GM18499 (cell line): ENCODE measurements around the gene MAFF.
"Not testable (repeated sequence)": the region's sequence is repeated elsewhere in the genome, so short reads cannot be mapped to it uniquely, and the experiment has no call there.

Experiments used
- ATAC-seq: cut with Tn5 transposase; IDR thresholded peaks from one replicate; pipeline ENCODE4 v1.9.1; 2021; ENCODE audit warnings: moderate number of reproducible peaks; ENCODE audit not compliant: insufficient read depth, unreplicated experiment

Gene MAFF

DNA sequence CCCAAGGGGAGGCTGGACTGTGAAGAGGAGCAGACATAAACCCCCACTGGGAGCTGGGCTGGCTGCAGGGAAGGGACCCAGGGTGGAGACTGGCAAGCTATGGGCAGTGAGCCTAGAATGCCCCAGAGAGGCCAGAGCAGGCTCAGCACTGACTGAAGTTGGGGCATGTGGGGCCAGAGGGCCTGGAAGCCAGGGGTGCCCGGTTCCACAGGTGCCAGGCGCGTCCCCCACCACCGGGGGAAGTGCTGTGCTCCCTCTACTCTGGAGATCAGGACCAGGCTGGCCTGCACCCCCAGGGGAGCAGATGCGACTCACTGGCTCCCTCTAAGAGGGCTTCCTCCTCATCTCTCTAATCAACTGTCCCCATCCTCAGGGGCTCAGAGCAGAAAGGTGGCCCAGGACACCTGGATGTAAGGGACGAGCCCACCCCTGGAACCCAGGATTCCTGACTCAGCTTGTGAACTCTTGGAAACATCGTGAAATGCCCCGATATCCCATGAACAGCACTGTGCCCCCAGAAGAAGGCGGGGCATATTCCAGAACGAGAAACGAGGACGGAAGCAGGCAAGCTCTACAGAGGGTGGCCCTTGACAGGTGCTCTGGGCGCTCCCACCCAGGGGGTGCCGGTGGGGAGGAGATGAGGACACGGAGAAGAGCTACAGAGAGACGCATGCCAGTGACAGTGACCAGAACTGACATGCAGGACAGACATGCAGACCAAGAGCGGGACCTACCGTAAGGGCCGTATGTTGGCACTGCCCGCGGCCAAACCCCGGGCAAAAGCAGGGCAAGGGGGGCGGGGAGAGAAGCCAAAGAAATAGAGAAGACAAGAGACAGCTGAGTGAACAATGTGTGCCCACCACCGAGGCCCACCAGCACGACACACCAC is 20.4 kb downstream of the MAFF start:
- ATAC-seq: no peak

DNA sequence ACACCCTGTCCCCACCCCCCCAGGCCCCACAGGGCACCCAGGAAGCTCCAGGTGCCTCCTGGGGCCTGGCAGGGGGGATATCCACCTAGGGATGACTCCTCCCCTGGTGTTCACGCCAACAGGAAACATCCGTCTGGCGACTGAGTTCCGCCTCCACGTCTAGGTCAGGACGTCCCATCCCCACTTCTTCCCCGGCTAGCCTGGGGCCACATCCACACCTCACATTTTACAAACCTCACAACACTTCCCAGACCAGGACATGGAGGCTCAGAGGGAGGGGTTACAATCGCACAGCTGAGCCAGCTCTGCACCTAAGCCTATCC is 21.0 kb downstream of the MAFF start:
- no peak for ATAC-seq

DNA sequence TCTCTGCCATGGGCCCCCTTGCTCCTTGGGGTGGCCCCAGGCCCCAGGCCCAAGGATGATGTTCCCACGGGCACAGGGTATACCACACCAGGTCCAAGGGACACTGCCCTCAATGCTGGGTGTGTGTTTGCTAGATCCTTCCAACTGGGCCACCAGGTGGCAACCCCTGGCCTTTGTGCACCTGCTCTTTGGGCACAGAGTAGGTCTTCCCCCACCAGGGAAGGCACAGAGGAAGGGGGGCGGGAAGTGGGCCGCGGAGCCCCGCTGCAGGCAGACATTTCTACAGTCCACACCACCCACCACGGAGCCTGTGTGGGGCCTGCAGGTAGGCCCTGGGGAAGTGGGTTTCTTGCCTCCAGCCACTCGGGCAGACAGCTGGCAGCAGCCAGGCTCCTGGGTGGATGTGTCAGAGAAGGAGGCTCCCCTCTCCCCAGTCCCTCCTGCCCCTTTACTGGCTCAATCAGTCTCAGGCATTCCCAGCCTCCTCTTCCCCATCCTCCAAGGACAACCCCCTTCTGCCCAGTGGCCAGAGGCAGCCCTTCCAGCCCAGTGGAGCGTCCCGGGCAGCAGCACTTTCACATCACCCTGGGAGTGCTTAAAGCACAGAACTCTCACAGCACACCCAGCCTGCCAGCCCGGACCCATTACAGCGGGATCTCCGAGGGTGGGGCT is 21.6 kb downstream of the MAFF start:
- ATAC-seq: no peak

DNA sequence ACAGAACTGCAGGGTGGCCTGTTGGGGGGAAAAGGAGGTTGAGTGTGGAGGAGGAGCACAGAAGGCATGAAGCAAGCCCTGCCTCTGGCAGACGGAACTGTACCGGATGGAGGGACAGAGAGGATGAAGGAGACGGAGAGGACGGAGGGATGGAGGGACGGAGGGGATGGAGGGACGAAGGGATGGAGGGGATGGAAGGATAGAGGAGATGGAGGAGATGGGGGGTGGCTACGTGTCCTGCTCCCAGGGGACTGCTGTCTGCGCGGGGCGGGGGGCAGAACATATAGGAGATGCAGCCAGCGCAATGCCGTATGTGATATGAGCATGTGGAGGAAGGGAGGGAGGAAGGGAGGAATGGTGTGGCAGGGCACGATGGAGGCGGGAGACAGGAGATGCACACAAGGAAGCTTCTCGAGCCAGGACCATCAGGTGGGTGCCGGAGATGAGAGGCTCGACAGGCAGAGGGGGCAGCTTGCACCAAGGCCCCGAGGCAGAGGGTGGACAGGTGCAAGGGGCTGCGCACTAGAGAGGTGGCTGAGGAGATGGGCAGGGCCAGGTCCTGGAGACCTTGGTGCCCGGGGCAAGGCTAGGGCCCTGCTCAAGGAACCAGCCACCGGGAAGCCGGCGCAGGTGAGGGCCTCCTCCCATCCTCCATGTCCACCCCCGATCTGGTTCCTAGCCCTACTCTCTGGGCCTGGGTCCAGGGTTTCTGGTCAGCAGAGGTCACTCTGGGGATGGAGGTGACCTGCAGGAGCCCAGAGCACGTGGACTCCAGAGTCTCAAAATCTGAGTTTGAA is 25.3 kb downstream of the MAFF start:
- no peak for ATAC-seq

DNA sequence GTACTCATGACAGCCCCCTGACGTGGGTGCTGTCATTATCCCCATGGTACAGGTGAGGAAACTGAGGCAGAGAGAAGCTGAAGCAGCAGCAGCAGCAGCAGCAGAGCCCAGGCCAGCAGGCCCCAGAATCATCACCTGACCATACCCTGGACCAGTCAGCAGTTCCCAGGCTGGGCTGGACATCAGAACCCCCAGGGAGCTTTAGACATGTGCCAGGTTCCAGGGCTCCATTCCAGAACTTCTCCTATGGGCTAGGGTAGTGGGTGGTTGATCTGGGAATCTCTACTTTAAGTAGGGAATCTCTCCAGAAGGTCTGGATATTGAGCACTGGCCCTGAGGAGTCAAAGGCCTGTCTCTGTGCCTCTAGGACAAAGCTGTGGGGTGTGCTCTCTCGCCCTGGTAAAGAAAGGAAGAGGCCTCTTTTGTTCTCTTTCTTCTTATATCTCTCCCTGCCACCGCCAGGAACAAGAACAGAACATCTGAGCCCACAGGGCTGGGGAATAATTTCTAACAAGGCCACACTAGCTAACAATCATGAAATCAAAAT is 26.6 kb downstream of the MAFF start:
- ATAC-seq: no peak

DNA sequence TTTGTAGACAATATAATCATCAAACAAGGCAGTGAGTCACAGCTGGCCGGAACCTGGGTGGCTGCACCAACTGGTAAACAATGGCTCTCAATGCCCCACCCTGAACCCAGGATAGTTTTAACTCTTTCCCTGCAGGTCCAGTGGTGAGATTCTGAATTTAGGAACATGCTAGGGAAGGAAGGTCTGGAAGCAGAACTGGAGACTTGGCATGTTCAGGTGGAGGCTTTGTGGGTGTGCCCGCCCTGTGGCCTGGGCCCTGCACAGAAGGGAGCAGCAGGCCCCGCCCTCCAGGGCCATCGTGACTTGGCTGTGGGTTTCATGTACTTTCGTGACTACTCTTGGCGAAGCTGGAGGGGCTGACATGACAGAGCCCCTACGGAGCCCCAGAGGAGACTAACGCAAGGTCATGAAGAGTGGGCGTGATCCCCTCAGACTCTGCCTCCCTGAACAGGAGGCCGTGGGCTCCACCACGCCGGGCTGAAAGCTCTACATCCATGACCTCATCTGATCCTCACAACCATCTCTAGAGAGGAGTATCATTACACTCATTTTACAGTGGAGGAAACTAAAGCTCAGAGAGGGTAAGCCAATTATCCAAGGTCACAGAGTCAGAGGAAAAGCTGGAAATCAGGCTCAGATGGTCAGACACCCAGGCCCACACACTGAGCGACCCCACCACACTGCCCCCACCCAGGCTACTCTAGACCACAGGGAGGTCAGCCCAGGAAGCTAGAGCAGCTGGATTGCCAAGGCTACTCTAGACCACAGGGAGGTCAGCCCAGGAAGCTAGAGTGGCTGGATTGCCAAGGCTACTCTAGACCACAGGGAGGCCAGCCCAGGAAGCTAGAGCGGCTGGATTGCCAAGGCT is 27.3 kb downstream of the MAFF start:
- ATAC-seq: no peak

DNA sequence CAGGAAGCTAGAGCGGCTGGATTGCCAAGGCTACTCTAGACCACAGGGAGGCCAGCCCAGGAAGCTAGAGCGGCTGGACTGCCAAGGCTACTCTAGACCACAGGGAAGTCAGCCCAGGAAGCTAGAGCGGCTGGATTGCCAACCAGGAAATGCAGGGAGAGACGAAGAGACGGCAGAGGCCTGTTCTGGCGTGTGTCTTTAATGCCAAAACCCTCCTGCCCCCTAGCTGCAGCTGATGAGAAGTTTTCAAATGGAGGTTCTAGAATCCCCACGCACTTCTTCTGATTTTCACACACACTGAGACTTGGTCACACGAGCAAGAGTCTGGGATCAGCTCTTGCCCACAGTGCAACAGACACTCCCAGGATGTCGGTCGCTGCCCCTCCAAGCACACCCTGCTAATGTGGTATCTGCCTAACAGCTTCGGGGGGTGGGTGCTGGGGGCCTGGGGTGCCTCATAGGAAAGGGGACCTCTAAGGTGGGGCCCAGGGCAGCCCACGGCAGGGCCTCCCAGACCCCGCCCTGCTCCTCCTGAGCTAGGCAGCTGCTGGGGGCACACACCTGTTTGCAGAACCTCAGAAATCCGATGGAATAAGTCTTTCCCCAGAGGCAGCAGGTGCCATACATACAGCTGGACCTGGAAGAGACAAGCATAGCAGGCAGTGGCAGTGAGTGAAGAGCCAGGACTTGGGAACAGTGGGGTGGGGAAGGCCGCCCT is 28.5 kb downstream of the MAFF start:
- no peak for ATAC-seq

DNA sequence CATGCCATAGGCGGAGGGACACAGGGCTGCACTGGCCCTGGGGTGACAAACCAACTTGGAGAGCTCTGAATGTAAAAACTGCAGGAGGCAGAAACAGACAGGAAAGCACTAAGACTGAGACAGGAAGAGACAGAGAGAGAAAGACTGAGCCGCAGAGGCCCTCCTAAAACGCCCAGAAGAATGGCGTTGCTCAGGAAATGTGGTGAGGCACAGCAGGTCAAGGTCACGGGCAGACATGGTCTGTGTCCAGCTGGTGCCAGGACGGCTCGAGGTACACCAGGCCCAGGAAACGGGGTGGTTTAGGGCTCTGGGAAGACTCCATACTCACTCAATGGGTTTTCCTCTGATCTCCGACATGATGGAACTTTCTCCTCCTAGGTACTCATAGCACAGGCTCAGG is 29.1 kb downstream of the MAFF start:
- ATAC-seq: no peak

DNA sequence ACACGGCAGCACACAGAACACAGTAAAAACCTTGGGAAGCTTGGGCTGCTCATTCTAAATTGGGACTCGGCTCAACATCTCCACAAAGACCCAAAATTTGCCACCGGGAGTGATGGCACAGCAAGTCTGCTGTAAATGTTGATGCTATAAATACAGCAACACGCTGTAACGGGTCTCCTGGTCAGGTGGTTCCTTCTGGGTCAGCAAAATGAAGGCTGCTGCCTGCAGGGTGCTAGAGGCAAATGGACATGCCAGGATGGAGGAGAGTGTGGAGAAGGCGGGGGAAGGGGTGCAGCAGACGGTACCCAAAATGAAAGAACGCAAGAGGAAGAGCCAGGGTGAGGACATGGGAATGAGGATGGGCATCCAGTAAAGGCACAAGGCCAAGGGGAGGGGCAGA is 30.4 kb downstream of the MAFF start:
- no peak for ATAC-seq

DNA sequence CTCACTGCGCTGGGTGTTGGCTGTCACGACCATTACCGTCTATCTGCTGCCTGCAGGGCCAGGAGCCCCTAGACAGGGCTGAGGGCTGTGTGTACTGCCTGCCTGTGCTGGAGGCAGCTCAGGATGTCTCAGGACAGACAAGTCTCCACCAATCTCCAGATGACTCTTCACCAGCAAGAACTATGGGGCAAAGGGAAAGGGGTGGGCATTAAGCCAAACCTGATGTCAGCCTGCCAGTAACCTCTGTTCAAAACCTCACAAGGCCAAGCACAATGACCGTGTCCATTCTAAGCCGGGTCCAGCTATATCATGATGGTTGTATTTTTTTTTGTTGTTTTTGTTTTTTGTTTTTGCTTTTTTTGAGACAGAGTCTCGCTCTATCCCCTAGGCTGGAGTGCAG is 31.6 kb downstream of the MAFF start:
- no peak for ATAC-seq

DNA sequence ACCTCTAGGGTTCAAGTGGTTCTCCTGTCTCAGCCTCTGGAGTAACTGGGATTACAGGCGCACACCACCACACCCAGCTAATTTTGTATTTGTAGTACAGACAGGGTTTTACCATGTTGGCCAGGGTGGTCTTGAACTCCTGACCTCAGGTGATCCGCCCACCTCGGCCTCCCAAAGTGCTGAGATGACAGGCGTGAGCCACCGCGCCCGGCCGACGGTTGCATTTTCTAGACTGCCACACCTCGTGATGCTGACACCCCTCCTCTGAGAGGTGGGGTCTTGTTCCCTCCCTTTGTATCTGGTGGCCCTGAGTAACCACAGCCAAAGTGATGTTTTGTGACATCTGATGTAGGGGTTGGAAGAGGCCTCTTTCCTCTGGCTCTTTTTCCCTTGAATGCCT is 32.1 kb downstream of the MAFF start:
- not testable (repeated sequence) for ATAC-seq

DNA sequence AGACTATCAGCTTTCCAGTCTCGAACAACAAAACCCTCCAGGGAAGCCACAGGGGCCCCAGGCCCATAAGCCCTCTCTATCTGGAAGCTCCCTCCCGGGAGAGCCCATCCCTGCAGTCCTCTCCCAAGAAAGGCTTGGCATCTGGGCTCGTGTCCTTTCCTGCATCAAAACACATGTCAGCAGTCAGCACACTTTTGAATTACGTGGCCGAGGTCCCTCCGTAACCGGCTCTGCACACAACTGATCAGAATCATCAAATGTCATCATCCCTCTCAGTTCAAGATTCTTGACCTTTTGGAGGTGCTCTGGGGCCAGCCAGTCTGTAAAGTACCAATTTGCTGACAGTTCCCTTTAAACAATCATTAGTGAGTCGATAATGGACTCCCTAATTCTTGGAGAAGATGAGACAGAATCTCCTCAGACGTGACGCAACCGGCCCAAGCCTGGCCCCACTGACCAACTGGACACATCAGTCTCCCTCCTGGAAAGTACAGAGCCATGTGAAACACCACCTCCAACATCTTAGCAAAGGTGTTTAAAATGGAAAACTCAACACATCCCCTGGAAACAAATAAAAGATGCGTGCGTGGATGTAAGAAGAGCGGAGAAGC is 33.6 kb downstream of the MAFF start:
- no peak for ATAC-seq

DNA sequence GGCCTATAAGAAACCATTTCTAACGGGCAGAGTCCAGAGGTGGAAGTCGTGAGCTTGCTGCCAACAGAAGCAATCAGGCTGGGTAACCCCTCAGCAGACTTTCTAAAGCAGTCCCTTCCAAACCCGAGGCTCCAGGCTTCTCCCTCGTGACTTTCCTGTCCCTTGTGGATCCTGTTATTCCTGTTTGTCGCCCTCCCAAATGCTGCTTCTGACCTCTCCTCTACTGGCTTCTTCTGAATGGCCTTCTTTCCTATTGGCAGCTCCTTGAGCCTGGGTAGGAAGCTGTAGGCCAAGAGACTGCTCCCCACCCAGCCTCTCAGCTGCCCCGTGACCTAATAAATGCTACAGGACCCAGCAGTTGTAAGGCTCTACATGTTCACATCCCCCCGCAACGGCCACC is 35.0 kb downstream of the MAFF start:
- no peak for ATAC-seq

DNA sequence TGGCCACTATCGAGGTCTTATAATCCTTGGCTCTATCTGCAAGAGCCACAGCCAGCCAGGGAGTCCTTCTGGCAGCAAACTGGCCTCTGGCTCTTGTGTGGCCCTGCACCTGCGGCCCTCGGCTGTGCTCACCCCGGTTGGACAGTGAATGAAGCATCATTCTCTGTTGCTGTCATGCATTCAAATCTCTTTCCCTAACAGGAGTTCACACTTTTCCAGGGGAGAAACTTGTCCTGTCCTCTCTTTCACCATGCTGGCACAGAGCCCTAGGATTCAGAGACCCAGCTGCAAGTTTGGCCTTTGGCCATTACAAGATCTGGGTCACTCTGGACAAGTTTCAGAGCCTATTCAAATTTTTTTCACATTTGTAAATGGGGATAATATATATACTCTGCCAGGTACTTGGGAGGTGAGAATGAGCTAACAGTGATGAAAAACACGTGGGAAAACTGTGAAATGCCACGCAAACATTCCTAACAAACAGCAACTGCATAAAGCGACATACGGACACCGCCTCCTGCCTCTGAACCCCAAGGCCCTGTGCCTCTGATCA is 36.8 kb downstream of the MAFF start:
- ATAC-seq: no peak

DNA sequence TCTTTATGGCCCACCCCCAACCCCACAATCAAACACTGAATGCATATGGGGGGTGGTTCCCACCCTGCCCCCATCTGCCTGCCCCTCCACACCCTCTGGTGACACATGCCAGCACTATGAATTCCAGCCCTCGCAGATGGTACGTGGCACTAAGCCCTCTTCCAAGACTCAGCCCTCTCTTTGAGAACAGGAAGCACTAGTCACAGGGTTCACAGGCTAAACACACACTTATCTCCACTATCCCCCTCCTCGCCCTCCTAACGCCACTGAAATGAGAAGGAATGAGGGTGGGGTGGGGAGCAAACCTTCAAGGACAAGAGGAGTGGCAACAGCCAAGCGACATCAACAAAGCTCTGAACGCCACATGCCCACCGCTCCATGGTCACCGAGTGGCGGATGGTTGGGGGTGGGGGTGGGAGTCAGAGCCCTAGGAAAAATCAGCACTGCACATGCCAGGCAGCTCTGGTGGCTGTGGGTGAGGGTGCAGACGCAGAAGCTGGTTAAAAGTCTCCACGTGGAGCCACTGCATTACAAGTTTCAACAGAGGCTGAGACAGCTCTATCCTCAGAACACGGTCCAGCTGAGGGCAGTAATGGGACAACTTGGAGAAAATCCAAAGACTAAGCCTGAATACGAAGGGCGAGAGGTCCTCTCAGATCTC is 37.4 kb downstream of the MAFF start:
- no peak for ATAC-seq

DNA sequence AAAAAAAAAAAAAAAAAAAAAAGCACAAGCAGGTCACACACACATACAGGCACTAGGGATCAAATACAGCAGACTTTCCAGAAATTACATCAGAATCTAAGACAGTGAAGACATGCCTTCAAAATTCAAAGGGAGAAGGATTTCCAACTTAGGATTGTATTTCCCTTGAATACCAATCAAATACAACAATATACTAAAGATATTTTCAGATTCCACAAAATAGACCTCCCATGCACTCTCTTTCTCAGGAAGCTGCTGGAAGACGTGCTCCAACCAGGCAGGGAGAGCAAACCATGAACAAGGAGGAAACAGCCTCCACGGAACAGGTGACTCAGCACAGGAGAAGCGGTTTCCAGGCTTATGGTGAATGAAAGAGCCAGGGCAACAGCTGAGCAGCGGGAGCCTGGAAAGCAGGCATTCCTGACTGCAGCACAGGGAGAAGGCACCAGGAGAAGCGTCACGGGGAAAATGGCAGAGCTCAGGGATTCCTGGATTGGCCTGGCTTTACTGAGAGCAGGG is 39.0 kb downstream of the MAFF start:
- ATAC-seq: no peak

DNA sequence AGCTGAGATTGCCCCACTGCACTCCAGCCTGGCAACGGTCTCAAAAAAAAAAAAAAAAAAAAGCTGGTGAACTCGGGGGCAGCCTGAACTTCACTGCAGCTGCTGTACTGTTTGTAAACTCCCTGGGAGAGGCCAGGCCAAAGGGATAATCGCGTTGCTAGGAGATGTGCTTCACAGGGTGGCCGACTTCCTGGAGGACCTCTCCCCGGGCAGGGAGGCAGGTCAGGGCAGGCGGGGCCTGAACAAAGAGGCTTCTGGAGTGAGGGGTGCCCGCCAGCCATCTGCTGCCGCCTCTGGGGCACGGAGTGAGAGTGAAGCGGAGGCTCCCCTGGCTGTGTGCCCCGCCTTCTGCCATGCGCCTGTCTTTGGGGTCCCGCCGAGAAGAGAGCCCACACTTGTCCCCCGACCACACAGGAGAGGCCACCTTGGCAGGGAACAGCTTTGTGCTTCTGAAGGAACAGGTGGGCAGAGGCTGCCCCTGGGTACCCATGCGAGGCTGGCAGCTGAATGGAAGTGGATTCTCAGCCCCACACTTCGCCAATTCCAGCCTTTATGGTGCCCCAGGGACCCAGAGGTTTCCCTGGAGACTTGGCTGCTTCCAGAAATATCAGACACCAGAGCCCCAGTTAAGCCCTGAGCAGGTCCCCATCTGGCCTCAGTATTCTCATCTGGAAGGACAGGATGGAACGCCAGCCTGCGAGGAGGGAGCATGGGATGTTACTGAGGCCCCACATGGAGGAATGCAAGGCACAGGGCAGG is 41.4 kb downstream of the MAFF start:
- no peak for ATAC-seq
